PC-9 (cell line): Measurements from ENCODE around the gene ZNF613.

Experiments used
- EZH2 ChIP-seq: fragments of 200-600 bp; sonication (generic); IDR thresholded peaks from 2 replicates; pipeline ENCODE4 v1.8.0; 2017; ENCODE audit warnings: antibody characterized with exemption, low read depth
- TF ChIP-seq, protein P1 (sequence below): fragments of 200-600 bp; sonication (generic); conservative IDR thresholded peaks from 2 replicates; pipeline ENCODE4 v1.6.1; 2017; ENCODE audit warnings: mixed run types, antibody characterized with exemption, mild to moderate bottlenecking, moderate library complexity

DNA sequence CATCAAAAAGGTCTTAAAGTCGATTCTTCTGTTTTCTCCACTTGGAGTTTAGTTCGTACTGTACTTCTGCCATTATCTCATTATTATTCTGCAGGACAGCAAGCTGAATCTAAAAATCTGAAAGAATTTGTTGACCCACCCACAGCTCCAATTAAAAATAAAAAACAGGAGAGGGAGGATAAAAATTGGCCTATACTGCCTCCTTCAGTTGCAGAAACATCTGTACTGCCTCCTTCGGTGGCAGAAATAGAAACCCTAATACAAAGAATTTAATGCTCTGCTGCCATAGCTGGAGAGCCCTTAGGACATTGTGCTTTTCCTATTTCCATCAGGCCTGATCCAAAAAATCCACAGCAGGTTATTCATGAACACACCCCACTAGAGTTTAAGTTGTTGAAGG is 49.6 kb downstream of the ZNF613 start:
- TF ChIP-seq, protein P1, sequence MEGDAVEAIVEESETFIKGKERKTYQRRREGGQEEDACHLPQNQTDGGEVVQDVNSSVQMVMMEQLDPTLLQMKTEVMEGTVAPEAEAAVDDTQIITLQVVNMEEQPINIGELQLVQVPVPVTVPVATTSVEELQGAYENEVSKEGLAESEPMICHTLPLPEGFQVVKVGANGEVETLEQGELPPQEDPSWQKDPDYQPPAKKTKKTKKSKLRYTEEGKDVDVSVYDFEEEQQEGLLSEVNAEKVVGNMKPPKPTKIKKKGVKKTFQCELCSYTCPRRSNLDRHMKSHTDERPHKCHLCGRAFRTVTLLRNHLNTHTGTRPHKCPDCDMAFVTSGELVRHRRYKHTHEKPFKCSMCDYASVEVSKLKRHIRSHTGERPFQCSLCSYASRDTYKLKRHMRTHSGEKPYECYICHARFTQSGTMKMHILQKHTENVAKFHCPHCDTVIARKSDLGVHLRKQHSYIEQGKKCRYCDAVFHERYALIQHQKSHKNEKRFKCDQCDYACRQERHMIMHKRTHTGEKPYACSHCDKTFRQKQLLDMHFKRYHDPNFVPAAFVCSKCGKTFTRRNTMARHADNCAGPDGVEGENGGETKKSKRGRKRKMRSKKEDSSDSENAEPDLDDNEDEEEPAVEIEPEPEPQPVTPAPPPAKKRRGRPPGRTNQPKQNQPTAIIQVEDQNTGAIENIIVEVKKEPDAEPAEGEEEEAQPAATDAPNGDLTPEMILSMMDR: no peak
- TF ChIP-seq EZH2: no peak
